ENCODE data around the gene ZBTB20.

DNA sequence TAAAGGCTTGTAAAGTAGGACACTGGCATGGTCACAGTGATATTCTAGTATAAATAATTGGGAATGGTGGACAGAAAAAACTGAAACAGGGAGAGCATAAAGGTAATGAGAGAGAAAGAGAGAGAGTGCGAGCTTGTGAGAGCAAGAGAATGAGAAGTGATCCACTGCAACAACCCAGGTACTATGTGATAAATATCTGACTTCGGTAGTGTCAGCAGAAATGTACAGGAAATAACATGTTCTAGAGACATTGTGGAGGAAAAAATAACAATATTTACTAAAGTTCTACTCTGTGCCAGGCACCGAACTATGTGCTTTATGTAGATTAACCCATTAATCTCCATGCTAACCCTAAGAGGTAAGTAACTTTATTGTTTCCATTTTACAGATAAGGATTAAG is 425.9 kb downstream of the ZBTB20 start:
- no peak for TF ChIP-seq CTCF (conservative IDR thresholded peaks at IDR 0.05; ENCODE audit: low read depth, low read length)
- no peak for TF ChIP-seq NFE2L2 (IDR thresholded peaks at IDR 0.05; ENCODE audit: low read depth, low read length)
- TF ChIP-seq BHLHE40 (IDR thresholded peaks at IDR 0.05; ENCODE audit: low read depth, low read length) = no peak
- no peak for TF ChIP-seq SMC3 (IDR thresholded peaks at IDR 0.05; ENCODE audit: low read depth, low read length)
- TF ChIP-seq CHD1 (IDR thresholded peaks at IDR 0.05; ENCODE audit: low read depth, low read length) = no peak
- no peak for TF ChIP-seq USF2 (IDR thresholded peaks at IDR 0.05; ENCODE audit: low read depth, low read length)
- no peak for TF ChIP-seq POLR2A (IDR thresholded peaks at IDR 0.05; ENCODE audit: low read depth, low read length)
- no peak for TF ChIP-seq RAD21 (IDR thresholded peaks at IDR 0.05; ENCODE audit: low read length)
- no peak for TF ChIP-seq CEBPB (IDR thresholded peaks at IDR 0.05; ENCODE audit: low read depth, low read length)
- TF ChIP-seq MXI1 (IDR thresholded peaks at IDR 0.05; ENCODE audit: borderline replicate concordance, low read depth, low read length) = no peak

All from IMR-90 (cell line).